ENCODE results near the gene SH2D3A.

Gene SH2D3A

GRCh38 chr19:6791237-6791636 lies 24.0 kb upstream of the SH2D3A start:
- TF ChIP-seq CTCF (IDR thresholded peaks at IDR 0.05; ENCODE audit: low read depth, low read length, missing control alignments) = no peak
- in situ Hi-C loops (cut with HindIII; ENCODE audit: low sequenced_read_pairs) = no loop called here
- DNase-seq (ENCODE audit: low read depth) = no peak
- no peak overlapping the region for H3K4me3 ChIP-seq (ENCODE audit: low read depth, low read length)

DNA sequence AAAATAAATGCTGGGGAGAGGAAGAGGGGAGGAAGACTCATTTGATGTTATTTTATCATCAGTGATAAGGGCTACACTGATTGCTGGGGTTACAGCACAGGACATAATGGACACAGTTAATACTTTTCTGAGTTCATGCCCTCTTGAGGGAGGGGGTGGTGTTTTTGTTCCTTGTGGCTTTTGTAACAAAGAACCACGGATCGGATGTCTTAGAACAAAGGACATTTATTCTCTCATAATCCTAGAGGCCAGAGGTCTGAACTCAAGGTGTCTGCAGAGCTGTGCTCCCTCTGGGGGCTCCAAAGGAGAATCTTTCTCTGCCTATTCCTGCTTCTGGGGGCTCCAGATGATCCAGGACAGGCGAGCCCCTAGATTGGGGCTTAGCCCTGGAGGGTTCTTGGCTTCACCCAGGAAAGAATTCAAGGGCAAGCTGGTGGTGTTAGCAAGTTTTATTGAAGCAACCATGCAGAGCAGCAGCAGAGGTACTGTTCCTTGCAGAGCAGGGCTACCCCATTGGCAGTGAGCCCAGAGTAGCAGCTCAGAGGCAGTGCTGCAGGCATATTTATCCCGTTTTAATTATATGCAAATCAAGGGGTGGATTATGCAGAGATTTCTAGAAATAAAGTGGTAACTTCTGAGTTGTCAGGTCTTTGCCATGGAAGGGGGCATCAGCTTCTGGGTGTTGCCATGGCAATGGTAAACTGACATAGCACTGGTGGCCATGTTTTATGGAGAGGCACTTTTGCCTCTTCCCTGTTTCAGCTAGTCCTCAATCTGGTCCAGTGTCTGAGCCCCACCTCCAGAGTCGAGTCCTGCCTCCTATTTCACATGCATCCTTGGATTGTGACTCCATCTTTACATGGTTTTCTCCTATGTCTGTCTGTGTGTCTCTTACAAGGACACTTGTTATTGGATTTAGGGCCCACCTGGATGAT lies 23.2 kb upstream of the SH2D3A start:
- DNase-seq (ENCODE audit: low read depth) = no peak
- H3K4me3 ChIP-seq (ENCODE audit: low read depth, low read length) = no peak overlapping the region
- in situ Hi-C loops (cut with HindIII; ENCODE audit: low sequenced_read_pairs) = no loop called here
- no peak for TF ChIP-seq CTCF (IDR thresholded peaks at IDR 0.05; ENCODE audit: low read depth, low read length, missing control alignments)

- H3K4me3 ChIP-seq (ENCODE audit: low read depth, low read length) = no peak overlapping the region
- no peak for TF ChIP-seq CTCF (IDR thresholded peaks at IDR 0.05; ENCODE audit: low read depth, low read length, missing control alignments)
- DNase-seq (ENCODE audit: low read depth) = no peak
- in situ Hi-C loops (cut with HindIII; ENCODE audit: low sequenced_read_pairs) = no loop called here
These were observed 21.7 kb upstream of the SH2D3A start for GRCh38 chr19:6788896-6789295.

DNA sequence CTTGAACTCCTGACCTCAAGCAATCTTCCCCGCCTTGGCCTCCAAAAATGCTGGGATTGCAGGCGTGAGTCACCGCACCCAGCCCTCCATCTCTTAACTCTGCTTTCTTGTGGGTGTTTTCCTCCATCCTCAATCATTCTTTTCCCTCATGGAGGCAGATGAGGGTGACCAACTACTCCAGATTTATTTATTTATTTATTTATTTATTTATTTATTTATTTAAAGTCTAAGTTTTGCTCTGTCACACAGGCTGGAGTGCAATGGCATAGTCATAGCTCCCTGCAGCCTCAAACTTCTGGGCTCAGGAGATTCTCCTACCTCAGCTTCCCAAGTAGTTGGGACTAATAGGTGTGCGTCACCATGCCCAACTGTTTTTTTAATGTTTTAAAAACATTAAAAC lies 20.2 kb upstream of the SH2D3A start:
- in situ Hi-C loops (cut with HindIII; ENCODE audit: low sequenced_read_pairs) = no loop called here
- no peak overlapping the region for H3K4me3 ChIP-seq (ENCODE audit: low read depth, low read length)
- no peak for TF ChIP-seq CTCF (IDR thresholded peaks at IDR 0.05; ENCODE audit: low read depth, low read length, missing control alignments)
- no peak for DNase-seq (ENCODE audit: low read depth)

DNA sequence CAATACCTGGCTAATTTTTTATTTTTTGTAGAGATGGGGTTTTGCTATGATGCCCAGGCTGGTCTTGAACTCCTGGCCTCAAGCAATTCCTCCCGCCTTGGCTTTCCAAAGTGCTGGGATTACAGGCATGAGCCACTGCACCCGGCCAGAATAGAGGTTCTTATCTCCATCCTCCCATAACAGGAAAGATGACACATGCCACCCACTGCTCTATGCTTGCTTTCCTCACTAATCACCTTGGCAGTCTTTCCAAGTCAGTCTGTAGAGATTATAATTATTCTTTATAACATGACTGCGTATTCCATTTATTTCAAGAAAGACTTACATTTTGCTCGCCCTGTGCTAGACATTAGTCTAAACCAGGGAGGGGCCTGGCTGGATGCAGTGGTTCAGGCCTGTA lies 12.0 kb upstream of the SH2D3A start:
- DNase-seq (ENCODE audit: low read depth) = no peak
- no peak for TF ChIP-seq CTCF (IDR thresholded peaks at IDR 0.05; ENCODE audit: low read depth, low read length, missing control alignments)
- in situ Hi-C loops (cut with HindIII; ENCODE audit: low sequenced_read_pairs) = no loop called here
- no peak overlapping the region for H3K4me3 ChIP-seq (ENCODE audit: low read depth, low read length)

- in situ Hi-C loops (cut with HindIII; ENCODE audit: low sequenced_read_pairs) = no loop called here
- no peak for TF ChIP-seq CTCF (IDR thresholded peaks at IDR 0.05; ENCODE audit: low read depth, low read length, missing control alignments)
- H3K4me3 ChIP-seq (ENCODE audit: low read depth, low read length) = no peak overlapping the region
These were observed 11.2 kb upstream of the SH2D3A start for GRCh38 chr19:6778386-6778785.

More at GRCh38 chr19:6778386-6778785, 11.2 kb upstream of the SH2D3A start:
- no peak for DNase-seq (ENCODE audit: low read depth)
